Cortex of kidney (tissue), 1 donor: ENCODE data around the gene COL6A2.
"Not testable (repeated sequence)": the region's sequence is repeated elsewhere in the genome, so short reads cannot be mapped to it uniquely, and the experiment has no call there.

Experiments used
- DNase-seq: peaks from one replicate; lab custom pipeline; 2025; lab: John Stamatoyannopoulos, UW

The COL6A2 gene

DNA sequence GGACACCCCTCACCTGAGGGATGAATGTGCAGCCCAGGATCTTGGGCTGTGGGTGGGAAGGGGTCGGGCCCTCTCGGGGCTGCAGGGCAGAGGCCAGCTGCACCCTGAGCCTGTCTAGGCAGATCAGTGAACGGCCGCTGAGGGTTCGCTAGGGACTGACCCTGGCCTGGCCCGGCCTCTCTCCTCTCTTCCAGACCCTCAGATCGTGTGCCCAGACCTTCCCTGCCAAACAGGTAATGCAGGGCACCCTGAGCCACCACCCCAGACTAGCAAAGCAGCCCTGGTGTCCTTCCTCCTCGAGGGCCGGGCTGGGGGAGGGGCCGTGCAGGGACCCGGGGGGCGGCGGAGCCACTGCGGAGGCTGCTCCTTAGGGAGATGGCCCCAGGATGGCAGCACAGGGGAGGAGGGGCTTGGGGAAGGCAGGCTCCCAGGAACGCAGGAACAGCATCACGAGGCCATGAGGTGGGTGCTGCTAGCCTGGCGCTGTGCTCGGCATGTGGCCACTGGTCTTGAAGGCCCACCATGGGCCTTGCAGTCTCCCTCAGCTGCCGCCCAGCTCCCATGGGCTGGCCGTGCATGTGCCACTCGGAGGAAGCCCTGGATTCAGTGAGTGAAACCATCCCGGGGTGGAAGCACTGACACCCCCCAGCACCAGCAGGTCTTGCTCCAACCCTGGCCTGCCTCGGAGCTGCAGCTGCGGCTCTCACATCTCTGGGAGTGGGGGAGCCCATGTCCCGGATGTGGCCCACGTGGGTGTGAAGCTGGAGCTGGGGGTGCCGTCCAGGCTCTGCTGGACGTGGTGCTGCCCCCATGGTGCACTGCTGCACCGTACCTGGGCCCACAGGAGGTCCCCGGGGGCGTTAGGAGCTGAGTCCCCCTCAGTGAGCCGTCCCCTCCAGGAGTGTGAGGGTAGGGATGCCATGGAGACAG lies 28.7 kb downstream of the COL6A2 start:
- no peak for DNase-seq

DNA sequence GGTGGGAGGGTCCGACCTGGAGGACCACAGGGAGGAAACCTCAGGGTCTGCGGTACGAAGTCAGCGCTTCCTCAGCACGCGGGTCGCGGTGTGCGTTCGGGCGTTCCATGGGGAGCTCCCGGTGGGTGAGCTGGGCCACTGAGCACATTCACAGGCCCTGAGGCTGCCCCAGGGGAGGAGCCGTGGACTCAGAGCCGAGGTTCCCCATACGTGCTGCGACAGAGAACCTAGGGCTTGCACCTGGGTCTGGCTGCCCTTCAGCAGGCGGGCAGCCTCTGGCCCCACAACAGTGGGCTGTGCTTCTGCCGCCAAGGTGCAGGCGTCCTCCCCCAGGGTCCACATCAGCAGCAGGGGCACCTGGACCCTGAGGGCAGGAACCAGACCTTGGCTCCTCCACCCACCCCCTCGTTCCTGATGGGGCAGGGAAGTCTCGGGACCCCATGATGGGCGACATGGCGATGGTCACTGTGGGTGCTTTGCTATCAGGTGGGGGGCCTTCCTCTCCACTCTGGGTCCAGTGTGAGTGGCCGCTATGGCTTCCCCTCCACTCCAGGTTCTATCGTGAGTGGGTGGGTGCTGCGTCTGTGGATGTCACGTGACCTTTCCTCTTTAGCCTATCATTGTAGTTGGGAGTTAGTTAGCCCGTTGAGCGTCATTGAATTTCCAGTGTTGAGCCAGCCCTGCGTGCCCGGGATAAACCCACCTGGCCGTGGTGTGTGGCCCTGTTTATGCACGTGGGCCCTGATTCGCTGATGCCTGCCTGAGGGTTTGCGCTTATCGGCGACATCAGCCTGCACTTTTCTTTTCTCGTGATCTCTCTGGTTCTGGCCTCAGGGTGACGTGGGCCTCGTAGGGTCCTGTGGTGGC lies 29.6 kb downstream of the COL6A2 start:
- DNase-seq = no peak

DNA sequence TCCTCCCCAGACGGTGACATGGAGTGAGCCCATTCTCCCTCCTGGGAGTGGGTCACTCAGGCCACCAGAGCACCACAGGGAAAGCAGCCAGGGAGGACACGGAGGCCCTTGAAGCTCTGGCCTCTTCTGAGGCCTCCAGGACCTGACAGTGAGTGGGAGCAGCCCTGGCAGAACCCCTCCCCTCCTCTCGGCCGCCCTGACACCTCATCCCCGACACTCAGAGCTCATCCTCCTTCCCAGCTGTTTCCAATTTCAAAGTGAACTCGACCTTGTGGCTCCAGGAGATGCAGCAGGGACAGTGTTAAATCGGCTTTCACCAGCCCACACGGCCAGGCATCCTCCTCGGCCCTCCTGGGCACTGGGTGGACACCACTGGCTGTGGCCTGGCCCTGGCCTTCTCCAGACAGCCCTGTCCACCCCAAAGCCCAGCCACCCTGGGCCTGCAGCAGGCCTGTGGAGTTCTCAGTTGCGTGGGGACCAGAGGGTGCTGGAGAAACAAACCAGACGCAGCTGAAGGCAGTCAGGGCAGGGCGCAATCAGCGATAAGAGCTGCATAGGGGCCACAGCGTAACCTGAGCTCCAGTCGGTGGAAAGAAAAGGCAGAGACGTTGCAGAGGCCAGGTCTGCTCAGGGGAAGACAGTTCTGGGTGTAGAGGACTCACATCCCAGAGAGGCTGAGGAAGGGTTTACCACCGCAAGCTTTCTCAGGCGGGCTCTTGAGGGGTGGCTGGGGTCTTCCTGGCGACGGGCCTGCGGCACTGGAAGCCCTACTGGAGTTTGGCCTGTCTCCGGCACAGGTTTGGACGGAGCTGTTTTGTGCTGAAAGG lies 30.4 kb downstream of the COL6A2 start:
- no peak for DNase-seq

DNA sequence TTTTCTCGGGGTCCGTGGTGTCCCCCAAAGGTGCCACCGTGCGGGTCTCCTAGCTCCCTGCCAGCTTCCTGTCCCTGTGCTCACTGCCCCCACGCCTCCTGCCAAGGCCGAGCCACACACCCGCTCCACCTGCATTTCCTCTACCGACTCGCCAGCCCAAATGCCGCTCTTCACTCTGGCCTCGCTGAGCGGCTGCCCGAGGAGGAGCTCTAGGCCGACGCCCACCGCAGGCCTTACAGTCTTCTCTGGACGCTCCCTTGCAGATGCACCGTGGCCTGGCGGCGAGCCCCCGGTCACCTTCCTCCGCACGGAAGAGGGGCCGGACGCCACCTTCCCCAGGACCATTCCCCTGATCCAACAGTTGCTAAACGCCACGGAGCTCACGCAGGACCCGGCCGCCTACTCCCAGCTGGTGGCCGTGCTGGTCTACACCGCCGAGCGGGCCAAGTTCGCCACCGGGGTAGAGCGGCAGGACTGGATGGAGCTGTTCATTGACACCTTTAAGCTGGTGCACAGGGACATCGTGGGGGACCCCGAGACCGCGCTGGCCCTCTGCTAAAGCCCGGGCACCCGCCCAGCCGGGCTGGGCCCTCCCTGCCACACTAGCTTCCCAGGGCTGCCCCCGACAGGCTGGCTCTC lies 31.1 kb downstream of the COL6A2 start:
- DNase-seq = no peak

DNA sequence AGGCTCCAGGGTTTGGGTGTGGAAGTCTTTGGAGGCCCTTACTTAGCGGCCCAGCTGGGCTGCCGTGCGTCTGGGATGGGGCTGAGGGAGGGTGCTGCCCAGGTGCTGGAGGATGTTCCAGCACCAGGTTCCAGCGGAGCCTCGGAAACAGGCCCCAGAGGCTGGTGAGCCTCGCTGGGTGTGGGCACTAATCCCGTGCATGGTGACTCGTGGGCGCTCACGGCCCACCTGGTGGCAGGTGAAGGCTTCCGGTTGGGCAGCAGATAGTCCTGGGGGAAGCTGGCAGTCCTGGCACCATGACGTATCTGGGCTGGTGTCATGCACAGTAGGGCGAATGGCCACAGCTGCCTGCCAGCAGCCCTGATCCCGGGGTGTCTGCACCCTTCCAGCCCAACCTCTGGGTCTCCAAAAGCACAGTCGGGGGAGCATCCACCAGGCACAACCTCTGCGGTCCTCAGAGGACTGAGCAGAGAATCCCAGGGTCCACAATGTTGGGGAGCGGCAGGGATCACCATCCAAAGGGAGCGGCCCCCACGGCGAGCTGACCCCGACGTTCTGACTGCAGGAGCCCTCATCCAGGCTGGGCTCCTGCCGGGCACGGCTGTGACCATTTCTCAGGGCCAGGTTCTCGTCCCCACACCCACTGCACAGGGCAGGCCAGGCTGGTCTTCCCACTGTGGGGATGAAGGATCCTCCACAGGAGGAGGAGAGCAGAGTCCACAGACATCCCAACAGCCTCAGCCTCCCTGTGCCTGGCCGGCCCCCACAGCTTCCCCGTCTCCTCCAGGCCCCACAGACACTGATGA lies 32.1 kb downstream of the COL6A2 start:
- no peak for DNase-seq

DNA sequence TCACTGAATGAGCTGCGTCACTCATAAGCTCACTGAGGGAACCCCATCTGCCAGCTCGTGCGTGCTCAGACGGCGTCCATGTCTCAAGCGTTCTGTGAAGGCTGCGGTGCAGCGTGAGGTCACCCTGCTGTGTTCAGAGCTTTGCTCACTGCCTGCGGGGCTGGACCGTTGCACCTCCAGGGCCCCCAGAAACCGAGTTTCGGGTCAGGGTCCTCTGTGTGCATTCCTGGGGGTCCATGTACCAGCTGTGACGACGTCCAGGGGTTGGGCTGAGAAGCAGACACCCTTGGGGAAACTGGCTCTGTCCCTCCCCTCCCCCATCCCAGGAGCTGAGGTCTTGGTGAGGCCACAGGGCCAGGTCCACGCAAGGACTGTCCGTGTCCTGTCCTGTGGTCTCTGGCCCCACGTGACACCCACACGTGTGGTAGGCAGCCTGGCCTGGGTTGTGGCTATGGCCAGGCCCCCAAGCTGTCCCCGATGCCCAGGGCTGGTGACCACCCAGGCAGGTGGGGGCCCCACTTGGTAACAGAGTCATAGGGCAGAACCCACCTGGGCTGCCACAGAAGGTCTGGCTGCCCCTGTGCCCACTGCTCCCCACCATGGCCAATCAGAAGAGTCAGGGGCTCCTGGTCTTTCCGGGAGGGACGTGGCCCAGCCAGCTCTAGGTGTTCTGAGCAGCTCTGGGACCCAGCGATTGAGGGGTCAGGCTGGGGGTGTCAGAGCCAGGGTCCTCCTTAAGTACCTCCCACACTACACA lies 33.1 kb downstream of the COL6A2 start:
- no peak for DNase-seq

DNA sequence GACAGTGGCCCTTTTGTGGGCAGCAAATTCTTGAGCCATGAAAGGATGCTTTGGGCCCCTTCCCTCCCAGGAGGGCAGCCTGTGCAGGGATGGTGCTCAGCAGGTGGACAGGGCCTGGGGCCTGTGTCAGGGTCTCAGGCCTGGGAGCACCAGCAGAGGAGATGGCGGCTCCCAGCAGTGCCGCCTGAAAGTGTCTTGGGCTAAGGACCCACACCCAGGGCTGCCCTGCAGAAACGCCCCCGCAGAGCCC lies 33.6 kb downstream of the COL6A2 start:
- DNase-seq = no peak

DNA sequence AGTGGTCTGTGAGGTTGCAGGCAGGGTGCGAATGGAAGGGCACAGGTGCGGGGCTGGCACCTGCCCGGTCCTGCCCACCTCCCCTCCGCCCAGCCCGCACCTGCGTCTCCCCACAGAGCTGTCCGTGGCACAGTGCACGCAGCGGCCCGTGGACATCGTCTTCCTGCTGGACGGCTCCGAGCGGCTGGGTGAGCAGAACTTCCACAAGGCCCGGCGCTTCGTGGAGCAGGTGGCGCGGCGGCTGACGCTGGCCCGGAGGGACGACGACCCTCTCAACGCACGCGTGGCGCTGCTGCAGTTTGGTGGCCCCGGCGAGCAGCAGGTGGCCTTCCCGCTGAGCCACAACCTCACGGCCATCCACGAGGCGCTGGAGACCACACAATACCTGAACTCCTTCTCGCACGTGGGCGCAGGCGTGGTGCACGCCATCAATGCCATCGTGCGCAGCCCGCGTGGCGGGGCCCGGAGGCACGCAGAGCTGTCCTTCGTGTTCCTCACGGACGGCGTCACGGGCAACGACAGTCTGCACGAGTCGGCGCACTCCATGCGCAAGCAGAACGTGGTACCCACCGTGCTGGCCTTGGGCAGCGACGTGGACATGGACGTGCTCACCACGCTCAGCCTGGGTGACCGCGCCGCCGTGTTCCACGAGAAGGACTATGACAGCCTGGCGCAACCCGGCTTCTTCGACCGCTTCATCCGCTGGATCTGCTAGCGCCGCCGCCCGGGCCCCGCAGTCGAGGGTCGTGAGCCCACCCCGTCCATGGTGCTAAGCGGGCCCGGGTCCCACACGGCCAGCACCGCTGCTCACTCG lies 34.1 kb downstream of the COL6A2 start:
- no peak for DNase-seq

DNA sequence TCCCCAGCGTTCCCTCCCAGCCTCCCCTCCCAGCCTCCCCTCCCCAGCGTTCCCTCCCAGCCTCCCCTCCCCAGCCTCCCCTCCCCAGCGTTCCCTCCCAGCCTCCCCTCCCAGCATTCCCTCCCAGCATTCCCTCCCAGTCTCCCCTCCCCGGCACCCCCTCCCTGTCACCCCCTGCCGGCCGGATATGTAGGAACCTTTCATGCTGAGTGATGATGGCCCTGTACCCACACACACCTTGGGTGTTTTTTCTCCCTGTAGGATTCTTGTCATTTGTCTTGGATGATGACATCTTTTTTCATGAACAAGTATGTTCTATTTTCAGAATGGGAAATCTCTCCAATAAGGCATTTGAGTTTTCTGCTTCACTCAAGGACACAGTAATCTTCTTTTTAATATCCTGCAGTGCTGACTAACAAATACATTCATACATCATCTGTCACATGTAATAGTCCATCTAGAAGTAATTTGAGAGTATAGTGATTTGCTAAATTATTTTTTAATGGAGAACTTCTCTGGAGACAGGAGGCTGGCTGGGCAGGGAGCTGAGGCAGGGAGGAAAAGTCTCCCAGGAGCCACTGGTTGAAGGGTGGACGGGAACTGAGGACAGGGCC lies 38.0 kb downstream of the COL6A2 start:
- DNase-seq = no peak

DNA sequence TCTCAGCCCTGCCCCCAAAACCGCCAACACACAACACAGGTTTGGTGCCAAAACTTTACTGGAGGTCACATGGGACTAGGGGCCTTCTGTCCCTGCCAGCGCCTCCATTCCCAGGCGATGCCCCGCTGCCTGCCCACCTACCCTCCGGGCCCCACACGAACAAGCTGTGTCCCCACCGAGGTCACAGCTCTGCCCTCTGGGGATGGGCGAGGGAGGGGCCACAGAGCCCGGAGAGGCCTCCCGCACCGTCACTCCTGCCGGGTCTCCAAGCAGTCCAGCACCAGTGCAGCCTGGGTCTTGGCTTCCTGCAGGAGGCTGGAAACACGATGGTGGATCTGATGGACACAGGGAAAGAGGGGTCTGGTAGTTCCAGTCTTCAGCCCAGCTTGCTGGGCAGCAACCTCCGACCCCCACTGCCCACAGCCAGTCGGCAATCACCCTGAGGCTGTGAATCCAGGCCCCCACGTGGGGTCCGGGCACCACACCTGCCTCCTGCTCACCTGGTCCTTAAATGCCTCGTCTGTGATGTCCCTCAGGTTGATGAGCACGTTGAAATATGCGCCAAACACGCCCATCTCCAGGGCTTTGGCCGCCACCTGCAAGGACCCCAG lies 38.9 kb downstream of the COL6A2 start:
- no peak for DNase-seq

DNA sequence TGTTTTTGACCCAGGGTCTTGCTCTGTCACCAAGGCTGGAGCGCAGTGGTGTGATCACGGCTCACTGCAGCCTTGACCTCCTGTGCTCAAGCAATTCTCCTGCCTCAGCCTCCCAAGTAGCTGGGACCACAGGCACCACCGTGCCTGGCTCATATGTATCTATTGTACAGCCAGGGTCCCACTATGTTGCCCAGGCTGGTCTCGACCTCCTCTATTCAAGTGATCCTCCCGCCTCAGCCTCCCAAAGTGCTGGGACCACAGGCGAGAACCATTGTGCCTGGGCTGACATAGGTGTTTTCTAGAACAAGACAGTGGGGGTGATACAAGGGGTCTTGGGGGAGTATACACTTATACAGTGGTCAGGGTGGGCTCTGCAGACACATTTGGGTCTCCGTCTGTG lies 40.0 kb downstream of the COL6A2 start:
- DNase-seq = no peak

DNA sequence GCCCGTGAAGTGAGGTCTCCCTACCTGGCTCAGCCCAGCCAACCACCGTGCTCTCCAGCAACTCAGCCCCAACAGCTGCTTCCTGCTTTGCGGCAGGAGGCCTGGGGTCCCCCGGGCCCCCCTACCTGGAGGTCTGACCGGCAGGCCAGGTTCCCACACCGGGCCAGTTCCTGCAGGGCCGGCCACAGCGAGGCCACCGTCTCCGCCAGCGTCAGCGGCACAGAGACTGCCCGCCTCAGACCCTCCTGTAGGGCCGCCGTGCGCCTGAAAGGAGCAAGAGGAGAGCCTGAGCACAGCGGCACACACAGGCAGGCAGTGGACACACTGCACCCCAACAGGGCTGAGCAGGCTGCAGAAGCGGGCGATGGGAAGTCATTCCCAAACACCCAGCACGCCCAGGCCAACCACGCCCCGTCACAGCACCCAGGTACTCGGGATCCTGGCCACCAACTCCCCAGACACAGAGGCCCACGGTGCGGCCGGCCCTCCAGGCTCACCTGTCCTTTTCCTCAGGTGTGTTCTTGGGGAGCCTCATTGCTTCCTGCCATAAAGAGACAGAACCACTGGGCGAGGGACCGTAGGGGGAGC lies 40.6 kb downstream of the COL6A2 start:
- no peak for DNase-seq

DNA sequence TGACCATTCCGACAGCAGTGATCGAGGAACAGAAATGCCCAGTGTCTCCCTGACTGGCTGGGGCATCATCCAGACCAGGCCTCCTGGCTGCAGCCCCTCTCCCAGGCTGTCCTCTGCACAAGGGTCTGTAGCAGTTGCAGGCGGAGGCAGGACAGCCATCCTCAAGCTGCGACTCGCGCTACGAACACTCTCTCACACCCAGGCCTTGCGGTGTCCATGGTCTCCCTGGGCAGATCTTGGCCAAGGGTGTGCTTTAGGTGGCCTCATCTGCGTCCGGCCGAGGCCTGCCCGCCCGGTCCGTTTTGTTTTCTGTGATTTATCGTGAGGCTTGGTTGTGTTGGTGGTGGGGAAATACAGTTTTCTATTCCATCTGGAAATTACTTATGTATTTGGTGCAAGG lies 41.8 kb downstream of the COL6A2 start:
- no peak for DNase-seq

DNA sequence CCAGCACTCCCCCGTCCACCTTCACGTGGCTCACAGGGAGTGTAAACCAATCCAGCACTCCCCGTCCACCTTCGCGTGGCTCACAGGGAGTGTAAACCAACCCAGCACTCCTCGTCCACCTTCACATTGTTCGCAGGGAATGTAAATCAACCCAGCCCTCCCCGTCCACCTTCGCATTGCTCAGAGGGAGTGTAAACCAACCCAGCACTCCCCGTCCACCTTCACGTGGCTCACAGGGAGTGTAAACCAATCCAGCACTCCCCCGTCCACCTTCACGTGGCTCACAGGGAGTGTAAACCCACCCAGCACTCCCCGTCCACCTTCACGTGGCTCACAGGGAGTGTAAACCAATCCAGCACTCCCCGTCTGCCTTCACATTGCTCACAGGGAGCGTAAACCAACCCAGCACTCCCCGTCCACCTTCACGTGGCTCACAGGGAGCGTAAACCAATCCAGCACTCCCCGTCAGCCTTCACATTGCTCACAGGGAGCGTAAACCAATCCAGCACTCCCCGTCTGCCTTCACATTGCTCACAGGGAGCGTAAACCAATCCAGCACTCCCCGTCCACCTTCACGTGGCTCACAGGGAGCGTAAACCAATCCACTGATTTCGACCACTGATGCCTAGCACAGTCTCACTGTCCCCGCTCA lies 42.6 kb downstream of the COL6A2 start:
- not testable (repeated sequence) for DNase-seq

DNA sequence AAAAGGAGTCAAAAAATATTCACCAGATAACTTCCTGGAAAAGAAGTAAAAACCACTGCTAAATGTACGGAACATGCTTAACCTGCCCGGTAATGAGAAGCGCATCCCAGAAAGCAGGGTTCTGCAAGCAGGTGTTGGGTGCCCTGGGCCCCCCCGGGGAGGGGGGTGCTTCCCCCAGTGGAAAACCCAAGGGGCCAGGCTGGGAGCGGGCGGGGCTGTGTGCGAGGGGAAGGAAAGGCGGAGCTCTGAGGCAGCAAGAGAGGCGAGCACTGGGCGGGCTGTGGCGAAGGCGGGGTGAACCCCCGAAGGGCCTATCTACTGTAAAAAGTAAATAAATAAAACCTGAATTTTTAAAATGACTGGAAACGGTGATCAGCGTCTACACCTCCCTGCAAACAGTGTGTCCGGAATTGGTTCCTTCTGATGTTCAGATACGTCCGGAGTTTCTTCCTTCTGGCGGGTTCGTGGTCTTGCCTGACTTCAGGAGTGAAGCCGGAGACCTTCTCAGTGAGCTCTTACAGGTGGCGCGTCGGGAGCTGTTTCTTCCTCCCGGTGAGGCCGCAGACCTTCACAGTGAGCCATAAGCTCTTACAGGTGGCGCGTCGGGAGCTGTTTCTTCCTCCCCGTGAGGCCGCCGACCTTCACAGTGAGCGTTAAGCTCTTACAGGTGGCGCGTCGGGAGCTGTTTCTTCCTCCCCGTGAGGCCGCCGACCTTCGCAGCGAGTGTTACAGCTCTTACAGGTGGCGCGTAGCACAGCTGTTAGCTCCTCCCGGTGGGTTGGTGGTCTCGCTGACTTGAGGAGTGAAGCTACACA lies 44.1 kb downstream of the COL6A2 start:
- DNase-seq = no peak

DNA sequence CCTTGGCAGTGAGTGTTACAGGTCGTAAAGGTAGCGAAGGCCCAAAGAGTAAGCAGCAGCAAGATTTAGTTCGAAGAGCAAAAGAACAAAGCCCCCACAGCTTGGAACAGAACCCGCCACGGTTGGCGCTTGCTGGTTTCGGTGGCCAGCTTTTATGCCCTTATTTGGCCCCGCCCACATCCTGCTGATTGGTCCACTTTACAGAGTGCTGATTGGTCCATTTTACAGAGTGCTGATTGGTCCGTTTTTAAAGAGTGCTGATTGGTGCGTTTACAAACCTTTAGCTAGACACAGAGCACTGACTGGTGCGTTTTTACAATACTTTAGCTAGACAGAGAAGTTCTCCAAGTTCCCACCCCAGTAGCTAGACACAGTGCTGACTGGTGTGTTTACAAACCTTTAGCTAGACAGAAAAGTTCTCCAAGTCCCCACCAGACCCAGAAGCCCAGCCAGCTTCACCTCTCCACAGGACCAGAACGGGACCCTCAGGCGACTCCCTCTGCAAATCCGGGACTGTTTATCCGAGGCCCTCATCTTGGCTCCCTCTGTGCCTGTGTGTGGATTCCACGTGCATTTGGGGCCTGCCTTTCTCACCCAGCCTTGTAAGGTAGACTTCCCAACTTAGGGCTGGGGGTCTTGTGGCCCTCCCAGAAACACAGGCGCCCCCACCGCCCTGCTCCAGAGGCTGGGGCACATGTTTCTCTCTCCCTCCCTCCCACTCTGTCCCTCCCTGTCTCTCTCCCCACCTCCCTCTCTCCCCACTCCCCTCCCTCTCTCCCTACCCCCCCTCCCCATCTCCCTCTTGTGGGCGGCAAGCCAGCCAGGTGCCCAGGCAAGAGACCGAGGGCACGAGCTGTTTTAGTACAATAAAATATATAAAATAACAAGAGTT lies 44.9 kb downstream of the COL6A2 start:
- no peak for DNase-seq
